GM12892 (cell line): ENCODE results near the gene SAMD4A. TPM values are rescaled to one million over a fixed set of nuclear protein-coding genes. Genes with fewer than 3 reads are reported as not detected.
A peak's percentile ranks its signal among the peaks of the same experiment; 100 is the strongest.

Source experiments
- DNase-seq: peaks from one replicate; pipeline ENCODE4 v3.0.0; 2011; ENCODE audit not compliant: insufficient read length
- FAIRE-seq: peaks from 2 replicates; lab custom pipeline; 2011; peaks lifted over from hg19 to GRCh38; lab: Jason Lieb, UNC
- POLR2A ChIP-seq: IDR thresholded peaks from 2 replicates; pipeline ENCODE4 v1.6.1; 2011; ENCODE audit warnings: low read depth, low read length, control low read depth
- POLR2AphosphoS5 ChIP-seq: IDR thresholded peaks from 2 replicates; pipeline ENCODE4 v1.6.1; 2011; ENCODE audit warnings: low read depth, low read length, control low read depth
- TAF1 ChIP-seq: IDR thresholded peaks from 2 replicates; pipeline ENCODE4 v1.6.1; 2011; ENCODE audit warnings: low read depth, mild to moderate bottlenecking, control low read depth, low read length, borderline replicate concordance
- polyA plus RNA-seq: library from polyadenylated mRNA; unstranded; fragments of >200 nt; gene quantifications from one replicate; pipeline ENCODE4 v1.2.1, GENCODE V29; 2012; ENCODE audit warnings: missing spikeins, inconsistent platforms; ENCODE audit not compliant: missing spikeins

The SAMD4A gene
- polyA plus RNA-seq = 1.7 TPM

GRCh38 chr14:54566410-54567223 is at the start of gene SAMD4A:
Gene SAMD4A (plus strand): TSS chr14:54567128. CDS start chr14:54567917, 789 bp downstream.
- FAIRE-seq (peak; percentile 74), DNase-seq (peak; percentile 41)
- no peak for TF ChIP-seq POLR2A
- no peak for TF ChIP-seq POLR2AphosphoS5
- TF ChIP-seq TAF1 = no peak

GRCh38 chr14:54524410-54524809 is 42.5 kb upstream of the SAMD4A start:
- TF ChIP-seq POLR2AphosphoS5 = no peak
- TF ChIP-seq TAF1 = no peak
- no peak for TF ChIP-seq POLR2A
- FAIRE-seq (no peak), DNase-seq (no peak)

DNA sequence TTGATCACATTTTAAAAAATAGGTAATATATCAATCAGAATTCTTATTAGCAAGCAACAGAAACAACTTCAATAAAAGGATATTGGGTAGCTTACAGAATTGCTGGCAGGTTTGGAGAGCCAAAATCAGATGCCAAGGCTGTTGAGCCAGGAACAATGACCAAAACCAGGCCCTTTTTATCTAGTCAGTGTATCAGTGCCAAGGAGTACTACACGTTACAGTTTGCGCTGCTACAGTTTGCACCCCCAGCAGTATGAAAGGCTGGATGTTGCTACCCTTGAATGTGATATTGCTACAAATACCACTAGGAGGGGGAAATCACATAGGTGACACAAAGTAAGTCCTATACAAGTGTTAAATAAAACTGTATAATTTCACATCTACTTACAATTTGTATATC is 38.0 kb upstream of the SAMD4A start:
- TF ChIP-seq POLR2A = no peak
- no peak for TF ChIP-seq TAF1
- TF ChIP-seq POLR2AphosphoS5 = no peak
- FAIRE-seq = no peak

DNA sequence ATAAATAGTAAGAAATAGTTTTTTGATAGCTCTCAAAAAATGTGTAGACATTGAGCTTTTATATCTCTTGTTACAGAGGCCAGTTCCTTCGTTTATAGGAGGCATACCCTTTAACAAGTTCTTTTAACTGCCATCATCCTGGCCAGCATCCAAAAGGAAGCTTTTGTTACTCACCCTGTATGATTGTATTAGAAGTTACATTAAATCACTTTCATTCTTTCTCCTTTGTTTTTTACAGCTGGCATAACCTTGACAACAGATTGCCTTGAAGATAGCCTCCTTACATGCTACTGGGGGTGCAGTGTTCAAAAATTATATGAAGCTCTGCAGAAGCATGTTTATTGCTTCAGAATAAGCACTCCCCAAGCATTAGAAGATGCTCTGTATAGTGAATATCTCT is 37.1 kb upstream of the SAMD4A start:
- FAIRE-seq = no peak
- DNase-seq = no peak
- TF ChIP-seq POLR2A (no peak), TAF1 (no peak), POLR2AphosphoS5 (no peak)

More for the DNA sequence above, 38.0 kb upstream of the SAMD4A start:
- no peak for DNase-seq

- FAIRE-seq (peak; percentile 65), DNase-seq (no peak)
- TF ChIP-seq POLR2AphosphoS5 = peak; percentile 25; the same call in 1 of the 2 replicates
- no peak for TF ChIP-seq POLR2A
Measured at GRCh38 chr14:54532111-54533012, 34.6 kb upstream of the SAMD4A start.

DNA sequence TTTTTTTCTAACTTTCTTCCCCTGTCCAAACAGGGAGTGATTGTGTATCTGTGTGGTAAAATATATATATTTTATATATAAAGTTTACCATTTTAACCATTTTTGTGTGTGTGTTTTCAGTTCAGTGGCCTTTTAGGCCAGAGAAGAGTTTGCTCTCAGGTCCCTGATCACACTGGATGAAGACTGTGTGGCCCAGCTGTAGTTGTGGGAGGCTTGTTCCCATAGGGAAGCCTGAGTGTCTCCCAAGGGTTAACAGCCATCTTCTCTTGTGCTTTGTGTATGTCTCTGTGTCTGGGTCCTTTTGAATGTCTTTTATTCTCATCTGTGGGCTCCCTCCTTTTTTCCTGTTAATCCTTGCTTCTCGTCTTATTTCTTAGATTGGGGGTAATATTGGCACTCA is 33.8 kb upstream of the SAMD4A start:
- FAIRE-seq = no peak
- TF ChIP-seq POLR2AphosphoS5 (no peak), POLR2A (no peak), TAF1 (no peak)
- DNase-seq = no peak

DNA sequence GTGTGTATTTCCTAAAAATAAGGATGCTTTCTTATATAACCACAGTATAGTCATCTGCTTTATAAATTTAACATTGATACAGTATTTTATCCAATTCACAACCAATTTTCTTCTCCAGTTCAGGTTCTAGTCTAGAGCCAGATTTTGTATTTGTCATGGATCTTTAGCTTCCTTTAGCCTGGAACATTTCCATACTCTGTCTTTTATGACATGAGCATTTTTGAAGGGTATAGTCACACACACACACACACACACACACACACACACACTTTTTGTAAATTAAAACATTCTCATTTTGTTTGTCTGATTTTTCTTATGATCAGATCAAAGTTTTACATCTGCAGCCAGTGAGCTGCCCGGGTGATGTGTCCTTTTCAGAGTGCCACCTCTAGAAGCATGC is 31.8 kb upstream of the SAMD4A start:
- TF ChIP-seq POLR2A (no peak), TAF1 (no peak), POLR2AphosphoS5 (no peak)
- no peak for FAIRE-seq
- no peak for DNase-seq

- DNase-seq = no peak
- no peak for TF ChIP-seq POLR2AphosphoS5
- no peak for TF ChIP-seq POLR2A
- no peak for TF ChIP-seq TAF1
- no peak for FAIRE-seq
Measured at GRCh38 chr14:54535646-54536045, 31.3 kb upstream of the SAMD4A start.

DNA sequence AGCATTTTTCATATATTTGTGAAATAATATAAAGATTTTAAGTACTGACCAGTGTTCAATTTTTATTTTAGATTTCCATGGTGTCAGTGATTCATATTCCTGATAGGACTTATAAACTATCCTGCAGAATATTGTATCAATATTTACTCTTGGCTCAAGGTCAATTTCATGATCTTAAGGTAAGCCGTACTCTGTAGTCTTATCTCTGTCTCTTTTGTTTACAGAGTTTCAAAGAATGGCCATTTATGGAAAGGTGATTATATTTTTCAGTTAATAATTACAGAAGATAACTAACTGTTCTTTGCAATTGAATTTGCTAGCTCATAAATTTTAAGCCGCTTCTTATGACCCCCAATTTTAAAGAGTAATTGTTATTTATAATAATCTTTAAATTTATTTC is 29.3 kb upstream of the SAMD4A start:
- no peak for DNase-seq
- no peak for TF ChIP-seq TAF1
- TF ChIP-seq POLR2AphosphoS5 = no peak
- TF ChIP-seq POLR2A = no peak
- no peak for FAIRE-seq

- FAIRE-seq (peak; percentile 5), DNase-seq (no peak)
- no peak for TF ChIP-seq POLR2AphosphoS5
- no peak for TF ChIP-seq TAF1
- TF ChIP-seq POLR2A = no peak
Measured at GRCh38 chr14:54538055-54538454, 28.9 kb upstream of the SAMD4A start.

DNA sequence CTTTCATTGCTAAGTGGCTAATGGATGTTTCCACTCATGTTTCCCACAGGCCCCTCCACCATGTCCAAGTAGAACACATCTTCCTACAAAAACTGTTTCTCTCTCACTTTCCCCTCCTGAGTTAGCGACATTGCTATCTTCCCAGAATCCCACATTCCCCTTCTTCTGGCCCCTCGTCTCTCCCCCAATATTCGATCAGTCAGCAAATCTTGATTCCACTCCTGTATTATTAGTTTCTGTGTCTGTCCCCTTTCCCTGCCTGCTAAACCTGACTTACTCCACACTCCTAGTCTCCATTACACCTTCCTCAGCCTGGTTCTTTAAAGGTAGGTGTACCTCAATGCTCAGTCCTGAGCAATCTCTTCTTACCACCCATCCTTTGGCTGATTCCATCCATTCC is 19.3 kb upstream of the SAMD4A start:
- no peak for TF ChIP-seq TAF1
- no peak for TF ChIP-seq POLR2AphosphoS5
- TF ChIP-seq POLR2A = no peak
- no peak for DNase-seq
- no peak for FAIRE-seq

- no peak for DNase-seq
- FAIRE-seq = no peak
- TF ChIP-seq TAF1 = no peak
- TF ChIP-seq POLR2AphosphoS5 = no peak
- TF ChIP-seq POLR2A = no peak
Measured at GRCh38 chr14:54548491-54548890, 18.4 kb upstream of the SAMD4A start.

- DNase-seq (no peak), FAIRE-seq (no peak)
- TF ChIP-seq POLR2A (no peak), POLR2AphosphoS5 (no peak), TAF1 (no peak)
Measured at GRCh38 chr14:54549862-54550261, 17.1 kb upstream of the SAMD4A start.
